ENCODE data around the gene FAT1. TPM values are rescaled to one million over a fixed set of nuclear protein-coding genes. Genes with fewer than 3 reads are reported as not detected.

FAT1 gene
- total RNA-seq, 1 experiment from 2014 or later: 92.4 TPM

DNA sequence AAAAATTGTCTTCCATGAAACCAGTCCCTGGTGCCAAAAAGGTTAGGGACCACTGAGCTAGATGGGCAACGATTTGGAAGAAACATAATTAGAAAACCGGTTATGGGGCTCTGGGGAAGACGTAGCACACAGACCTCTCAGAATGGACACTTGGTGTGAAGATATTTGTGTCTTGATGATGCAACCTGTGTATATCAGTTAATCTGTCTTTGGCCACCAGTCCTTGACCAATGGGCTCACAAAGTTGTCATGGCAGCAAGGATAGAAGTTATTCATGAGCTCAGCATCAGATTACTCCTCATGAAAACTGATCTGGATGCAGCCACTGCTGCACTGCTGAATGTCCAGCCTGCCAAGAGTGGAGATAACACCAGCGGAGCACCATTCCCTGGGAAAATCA lies 181.9 kb downstream of the FAT1 start:
- Histone ChIP-seq H3K4me3 (ENCODE audit: low read length) (no peak overlapping the region), H3K9me3 (ENCODE audit: low read length) (no peaks in the 10 kb centered on the region), H3F3A (ENCODE audit: low read length, unreplicated experiment) (no peaks in the 10 kb centered on the region), H4K20me1 (ENCODE audit: low read length) (no peaks in the 10 kb centered on the region), H2AFZ (ENCODE audit: low read length) (no peak overlapping the region), H3K9ac (ENCODE audit: low read length) (no peak overlapping the region), H3K4me1 (ENCODE audit: insufficient read depth, low read length) (no peaks in the 10 kb centered on the region), H3K36me3 (ENCODE audit: low read depth, low read length) (no peaks in the 10 kb centered on the region), H3K27ac (ENCODE audit: low read length) (no peak overlapping the region), H3K9me2 (replicated peaks; ENCODE audit: low read length) (no peaks in the 10 kb centered on the region), H3K27me3 (ENCODE audit: low read length) (no peaks in the 10 kb centered on the region), H3K4me2 (ENCODE audit: low read length) (no peak overlapping the region), H3K79me2 (ENCODE audit: low read length) (no peaks in the 10 kb centered on the region)
- DNase-seq: no peak
- ChIA-PET POLR2A (ENCODE audit: unreplicated experiment) (no interaction called here), CTCF (no interaction called here)
- intact Hi-C loops (cut with micrococcal nuclease): no loop called here
- no peak for TF ChIP-seq EZH2phosphoT487 (IDR thresholded peaks at IDR 0.05; ENCODE audit: borderline replicate concordance, low read length)
- TF ChIP-seq EZH2 (IDR thresholded peaks at IDR 0.05; ENCODE audit: low read length, unreplicated experiment): no peak
- TF ChIP-seq, protein P1, sequence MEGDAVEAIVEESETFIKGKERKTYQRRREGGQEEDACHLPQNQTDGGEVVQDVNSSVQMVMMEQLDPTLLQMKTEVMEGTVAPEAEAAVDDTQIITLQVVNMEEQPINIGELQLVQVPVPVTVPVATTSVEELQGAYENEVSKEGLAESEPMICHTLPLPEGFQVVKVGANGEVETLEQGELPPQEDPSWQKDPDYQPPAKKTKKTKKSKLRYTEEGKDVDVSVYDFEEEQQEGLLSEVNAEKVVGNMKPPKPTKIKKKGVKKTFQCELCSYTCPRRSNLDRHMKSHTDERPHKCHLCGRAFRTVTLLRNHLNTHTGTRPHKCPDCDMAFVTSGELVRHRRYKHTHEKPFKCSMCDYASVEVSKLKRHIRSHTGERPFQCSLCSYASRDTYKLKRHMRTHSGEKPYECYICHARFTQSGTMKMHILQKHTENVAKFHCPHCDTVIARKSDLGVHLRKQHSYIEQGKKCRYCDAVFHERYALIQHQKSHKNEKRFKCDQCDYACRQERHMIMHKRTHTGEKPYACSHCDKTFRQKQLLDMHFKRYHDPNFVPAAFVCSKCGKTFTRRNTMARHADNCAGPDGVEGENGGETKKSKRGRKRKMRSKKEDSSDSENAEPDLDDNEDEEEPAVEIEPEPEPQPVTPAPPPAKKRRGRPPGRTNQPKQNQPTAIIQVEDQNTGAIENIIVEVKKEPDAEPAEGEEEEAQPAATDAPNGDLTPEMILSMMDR (conservative IDR thresholded peaks at IDR 0.05; ENCODE audit: low read depth, low read length): no peak
- BruUV-seq (replicated peaks): no TSS peak
- no peak for ATAC-seq

DNA sequence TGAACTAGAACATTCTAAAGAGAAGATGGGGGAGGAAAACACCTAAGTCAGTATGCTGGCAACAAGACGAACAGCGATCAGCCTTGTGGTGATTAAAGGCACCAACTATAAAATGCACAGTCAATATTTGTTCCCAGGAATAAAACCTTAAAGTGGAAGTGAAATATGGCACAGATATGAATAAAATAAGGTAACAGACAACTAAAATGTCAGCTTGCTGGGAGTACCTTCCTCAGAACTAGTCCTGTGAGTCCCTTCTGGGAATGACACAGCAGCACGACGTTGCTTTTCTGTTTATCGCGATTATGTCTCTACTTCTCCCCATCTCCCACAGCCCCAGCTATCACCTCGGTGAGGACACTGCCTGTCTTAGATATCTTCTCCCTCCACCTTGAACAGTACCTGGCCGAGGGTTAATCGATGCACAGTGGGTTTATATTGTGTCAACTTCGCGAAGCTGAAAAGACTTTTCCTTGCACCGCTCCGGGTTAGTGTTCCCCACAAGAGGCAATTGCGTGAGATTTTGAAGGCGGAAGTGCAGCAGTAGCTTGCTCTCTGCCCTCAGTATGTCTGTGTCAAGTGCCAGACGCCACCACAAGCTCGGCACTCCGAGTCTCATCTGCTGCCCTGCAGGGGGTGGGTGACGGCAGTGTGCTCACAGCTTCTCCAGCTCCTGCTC lies 185.7 kb downstream of the FAT1 start:
- no peaks in the 10 kb centered on the region for H3K27me3 ChIP-seq (ENCODE audit: low read length)
- DNase-seq: no peak
- no TSS peak for BruUV-seq (replicated peaks)

More for the DNA sequence above, 185.7 kb downstream of the FAT1 start:
- Histone ChIP-seq H3K9ac (ENCODE audit: low read length) (no peak overlapping the region), H2AFZ (ENCODE audit: low read length) (peak overlapping the region; percentile 53), H3K4me1 (ENCODE audit: insufficient read depth, low read length) (no peaks in the 10 kb centered on the region), H3F3A (ENCODE audit: low read length, unreplicated experiment) (no peaks in the 10 kb centered on the region), H3K9me3 (ENCODE audit: low read length) (no peaks in the 10 kb centered on the region), H3K9me2 (replicated peaks; ENCODE audit: low read length) (no peaks in the 10 kb centered on the region), H3K79me2 (ENCODE audit: low read length) (no peaks in the 10 kb centered on the region), H3K4me3 (ENCODE audit: low read length) (peak overlapping the region; percentile 13; the same call in 1 of the 2 replicates), H3K4me2 (ENCODE audit: low read length) (peak overlapping the region; percentile 21; the same call in 1 of the 2 replicates), H3K36me3 (ENCODE audit: low read depth, low read length) (no peaks in the 10 kb centered on the region), H4K20me1 (ENCODE audit: low read length) (no peaks in the 10 kb centered on the region), H3K27ac (ENCODE audit: low read length) (no peak overlapping the region)
- TF ChIP-seq, protein P1 (conservative IDR thresholded peaks at IDR 0.05; ENCODE audit: low read depth, low read length): no peak
- no peak for TF ChIP-seq EZH2phosphoT487 (IDR thresholded peaks at IDR 0.05; ENCODE audit: borderline replicate concordance, low read length)
- ATAC-seq: no peak; the same call in 1 of the 2 replicates
- intact Hi-C loops (cut with micrococcal nuclease): no loop called here
- CTCF ChIA-PET: no interaction called here
- POLR2A ChIA-PET (ENCODE audit: unreplicated experiment): no interaction called here

Other genes with a start within 250 kb of the FAT1 start
- gene MTNR1A, start 168.3 kb downstream of the FAT1 start, total RNA-seq (2014; rRNA removed): not detected in 2 replicates

Measured in PC-3 (cell line).